Glomerular endothelial cell (primary cell): Measurements from ENCODE around the gene SCUBE3. TPM values are rescaled to one million over a fixed set of nuclear protein-coding genes. Genes with fewer than 3 reads are reported as not detected.

Experiments
- DNase-seq: peaks from one replicate; pipeline ENCODE4 v3.0.0-alpha.2; 2011; ENCODE audit warnings: low read depth, low spot score; ENCODE audit errors: extremely low read depth
- total RNA-seq: library from RNA; depleted of rRNA; stranded (reverse); fragments of >200 nt; gene quantifications from 2 replicates; pipeline ENCODE4 v1.2.3, GENCODE V29; 2015

SCUBE3 gene
- total RNA-seq, 1 donor from 2014 or later = 2.3 TPM

DNA sequence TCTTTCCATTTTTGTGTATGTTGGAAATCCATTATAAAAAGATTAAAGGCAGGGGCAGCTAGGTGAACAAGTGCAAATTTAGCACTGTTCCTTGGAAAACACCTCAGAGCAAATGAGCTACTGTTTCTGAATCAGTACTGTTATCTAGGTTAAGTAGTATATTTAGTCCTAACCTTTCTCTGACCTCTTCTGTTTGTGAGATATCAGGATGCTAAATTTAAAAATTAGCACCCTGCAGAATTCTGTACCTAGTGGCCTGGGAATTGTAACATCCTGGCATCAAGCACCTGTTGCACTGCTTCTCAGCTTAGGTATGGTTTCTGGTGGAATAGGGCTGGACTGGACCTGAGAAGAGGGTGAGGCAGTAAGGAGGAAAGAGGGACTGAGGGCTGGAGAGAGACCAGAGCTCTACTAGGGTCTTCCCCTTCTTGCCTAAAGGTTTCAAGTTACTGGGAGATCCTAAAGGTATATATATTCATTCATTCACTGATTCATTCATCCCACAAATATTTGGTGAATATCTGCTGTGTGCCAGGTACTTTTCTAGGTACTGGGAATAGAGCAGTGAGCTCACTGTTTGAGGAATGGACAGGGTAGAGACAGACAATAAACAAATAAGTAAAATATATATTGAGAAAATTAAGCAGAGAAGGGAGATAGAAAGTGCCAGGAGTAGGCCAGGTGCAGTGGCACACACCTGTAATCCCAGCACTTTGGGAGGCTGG is 51.0 kb downstream of the SCUBE3 start:
- DNase-seq = no peak

DNA sequence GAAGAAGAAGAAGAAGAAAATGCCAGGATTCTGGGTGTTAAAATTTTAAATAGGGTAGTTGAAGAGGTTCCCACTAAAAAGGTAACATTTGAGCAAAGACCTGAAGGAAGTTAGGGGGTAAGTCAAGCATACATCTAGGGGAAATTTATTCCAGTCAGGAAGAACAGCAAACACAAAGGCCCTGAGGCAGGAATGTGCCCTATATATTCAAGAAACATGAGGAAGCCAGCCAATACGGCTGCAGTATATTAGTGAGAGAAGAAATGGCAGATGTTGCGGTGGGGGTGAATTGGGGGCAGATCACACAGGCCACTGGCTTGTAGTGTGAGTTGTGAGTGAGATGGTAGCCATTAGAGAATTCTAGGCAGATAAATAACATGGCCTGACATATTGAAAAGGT is 51.8 kb downstream of the SCUBE3 start:
- DNase-seq = no peak

GRCh38 chr6:35267446-35267845 is 53.7 kb downstream of the SCUBE3 start:
- DNase-seq = no peak

DNA sequence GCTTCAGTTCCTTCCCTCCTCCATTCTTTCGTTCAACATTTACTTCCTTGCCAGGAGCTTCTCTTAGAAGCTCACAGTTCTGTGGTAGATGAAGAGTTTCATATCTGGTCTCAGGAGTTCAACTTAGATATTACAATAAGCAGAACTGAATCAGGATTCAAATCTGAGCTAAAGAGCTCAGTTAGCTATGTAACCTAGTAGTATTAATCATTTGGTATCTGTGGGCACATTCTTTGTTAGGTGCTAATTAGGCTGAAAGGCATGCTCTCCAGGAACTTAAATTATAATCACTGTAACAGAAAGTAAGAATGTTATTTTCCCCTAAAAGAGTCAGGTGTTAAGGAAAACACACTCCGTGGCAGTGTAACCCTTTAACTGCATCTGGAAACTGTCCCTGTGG is 54.1 kb downstream of the SCUBE3 start:
- DNase-seq = no peak

- DNase-seq = no peak
These were observed 58.2 kb downstream of the SCUBE3 start for GRCh38 chr6:35272005-35272404.

DNA sequence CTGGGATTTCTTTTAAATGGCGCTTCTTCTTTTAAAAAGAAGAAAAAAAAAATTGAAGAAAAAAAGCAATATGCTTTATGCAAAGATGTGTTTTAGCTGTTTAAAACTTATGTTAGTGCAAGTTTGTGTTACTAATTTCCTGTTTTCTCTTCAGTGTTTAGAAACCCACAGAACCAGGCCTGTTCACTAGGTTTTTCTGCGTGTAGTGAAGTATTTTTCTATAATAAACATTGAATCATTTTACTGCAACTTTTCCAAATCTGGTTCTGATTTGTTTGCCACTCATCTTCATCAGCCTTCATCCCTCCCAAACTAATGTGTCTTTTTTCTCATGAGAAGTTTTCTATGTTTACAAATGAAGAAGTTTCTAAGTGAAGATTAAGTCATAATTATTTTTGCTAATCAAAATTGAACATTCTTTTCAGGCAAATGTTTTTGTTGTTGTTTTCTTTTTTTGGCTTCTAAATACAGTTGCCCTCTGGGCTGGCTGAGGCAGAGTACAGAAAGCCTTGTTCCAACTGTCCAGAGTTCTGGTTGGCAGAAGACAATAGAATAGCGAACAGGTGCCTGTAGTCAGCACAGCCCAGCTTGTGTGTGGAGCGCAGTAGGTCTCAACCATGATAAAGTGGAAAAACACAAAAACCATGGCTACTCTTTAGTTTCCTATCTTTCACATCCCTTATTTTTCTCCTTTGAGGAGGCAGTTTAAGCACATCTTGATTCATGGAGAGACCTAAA is 60.2 kb downstream of the SCUBE3 start:
- DNase-seq = no peak

DNA sequence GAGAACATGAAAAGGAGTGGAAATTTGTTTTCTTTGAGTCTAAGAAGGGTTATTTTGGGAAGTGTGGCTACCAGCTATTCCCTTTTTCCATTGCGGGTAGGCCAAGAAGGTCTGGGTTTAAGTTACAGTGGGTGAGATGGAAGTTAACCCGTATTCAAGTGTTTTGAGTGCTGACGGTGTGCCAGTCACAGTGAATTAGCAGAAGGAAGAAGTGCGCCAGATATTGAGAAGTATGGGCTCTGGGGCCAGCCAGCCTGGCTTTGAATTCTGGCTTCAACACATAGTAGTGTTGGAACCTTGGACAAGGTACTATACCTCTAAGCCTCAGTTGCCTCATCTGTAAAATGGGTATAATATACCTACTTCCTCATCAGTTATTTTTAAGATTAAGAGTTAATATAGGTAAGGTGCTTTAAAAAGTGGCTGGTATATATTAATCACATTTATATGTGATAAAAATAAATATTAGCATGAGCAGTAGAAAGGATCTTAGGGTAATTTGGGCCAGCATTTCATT is 62.0 kb downstream of the SCUBE3 start:
- DNase-seq = no peak

DNA sequence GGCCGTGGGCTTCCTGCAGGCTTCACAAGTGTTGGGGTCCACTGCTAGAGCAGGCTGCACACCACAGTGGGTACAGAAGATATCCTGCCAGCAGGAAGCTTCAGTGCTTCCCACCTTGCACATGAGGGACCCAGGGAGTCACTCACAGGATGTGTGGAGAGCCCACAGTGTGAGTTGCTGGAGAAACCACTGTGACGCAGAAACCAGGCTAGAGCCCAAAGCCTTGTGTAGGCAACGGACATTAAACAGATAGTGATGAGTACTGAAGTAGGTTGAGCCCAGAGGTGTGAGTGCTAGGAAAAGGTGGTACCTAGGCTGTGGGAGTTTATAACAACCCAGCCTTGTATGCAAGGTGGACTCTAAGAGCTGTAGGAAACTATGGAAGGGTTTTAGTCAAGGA is 65.0 kb downstream of the SCUBE3 start:
- DNase-seq = no peak

DNA sequence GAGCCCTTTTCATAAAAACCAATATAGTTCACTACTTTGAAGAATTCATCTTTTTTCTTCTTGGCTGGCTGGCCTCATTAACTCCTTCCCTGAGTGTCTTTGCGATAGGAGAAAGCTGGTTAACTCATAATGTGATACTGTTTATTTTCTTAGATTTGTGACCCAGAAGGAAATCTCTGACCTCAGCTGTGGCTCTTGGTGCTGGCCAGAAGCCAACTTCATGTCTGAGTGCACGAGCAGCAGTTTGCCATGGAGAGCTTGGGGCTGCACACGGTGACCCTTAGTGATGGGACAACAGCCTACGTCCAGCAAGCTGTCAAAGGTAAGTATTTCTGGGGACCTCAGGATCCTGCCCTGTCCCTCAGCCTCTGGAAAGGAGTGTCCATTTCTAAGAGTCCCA is 67.1 kb downstream of the SCUBE3 start:
- DNase-seq = no peak

GRCh38 chr6:35282472-35282871 is 68.7 kb downstream of the SCUBE3 start:
- DNase-seq = no peak

DNA sequence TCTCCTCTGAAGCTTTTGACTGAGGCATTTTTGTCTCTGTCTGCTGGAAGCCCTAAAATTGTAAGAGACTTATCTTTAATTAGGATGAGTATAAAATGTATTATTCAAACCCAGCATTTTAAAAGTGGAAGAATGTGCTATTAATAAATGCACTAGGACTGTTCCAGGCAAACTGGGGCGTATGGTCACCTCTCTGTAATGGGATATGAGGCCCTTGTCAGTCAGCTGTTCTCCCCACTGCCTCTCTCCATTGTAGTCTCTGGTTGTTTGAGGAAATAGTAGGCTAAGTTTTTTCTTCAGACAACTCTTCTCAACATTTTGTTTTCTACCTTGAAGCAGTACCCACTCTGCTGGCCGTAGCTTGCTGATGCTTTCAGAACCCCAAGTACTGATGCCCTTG is 69.6 kb downstream of the SCUBE3 start:
- DNase-seq = no peak

DNA sequence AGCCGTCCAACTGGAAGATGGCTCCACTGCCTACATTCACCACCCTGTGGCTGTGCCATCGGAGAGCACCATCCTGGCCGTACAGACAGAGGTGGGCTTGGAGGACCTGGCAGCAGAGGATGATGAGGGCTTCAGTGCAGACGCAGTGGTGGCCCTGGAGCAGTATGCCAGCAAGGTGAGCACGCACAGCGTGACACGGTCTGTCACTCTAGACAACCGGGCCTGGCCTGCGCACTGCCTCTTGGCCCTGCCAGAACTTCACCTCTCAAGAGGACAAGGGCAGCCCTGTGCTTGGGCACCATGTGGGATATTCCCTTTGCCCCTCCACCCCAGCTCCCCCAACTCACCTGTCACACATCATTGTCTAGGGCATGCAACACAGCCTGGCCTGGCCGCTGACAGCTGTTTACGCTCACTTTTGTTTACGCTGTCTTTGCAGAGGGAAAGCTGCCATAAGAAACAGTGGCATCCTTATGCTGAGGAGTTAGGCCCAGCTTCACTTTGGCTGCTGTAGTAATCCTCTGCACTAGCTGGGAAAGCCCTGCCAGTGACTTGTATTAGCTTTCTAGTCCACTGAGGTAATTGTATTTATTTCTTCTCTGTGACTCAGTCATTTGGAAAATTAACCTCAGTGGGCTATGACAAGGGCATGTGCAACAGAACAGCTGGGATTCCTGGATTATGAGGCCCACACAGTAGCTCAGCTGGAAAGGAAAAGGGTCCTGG is 74.1 kb downstream of the SCUBE3 start:
- DNase-seq = no peak

DNA sequence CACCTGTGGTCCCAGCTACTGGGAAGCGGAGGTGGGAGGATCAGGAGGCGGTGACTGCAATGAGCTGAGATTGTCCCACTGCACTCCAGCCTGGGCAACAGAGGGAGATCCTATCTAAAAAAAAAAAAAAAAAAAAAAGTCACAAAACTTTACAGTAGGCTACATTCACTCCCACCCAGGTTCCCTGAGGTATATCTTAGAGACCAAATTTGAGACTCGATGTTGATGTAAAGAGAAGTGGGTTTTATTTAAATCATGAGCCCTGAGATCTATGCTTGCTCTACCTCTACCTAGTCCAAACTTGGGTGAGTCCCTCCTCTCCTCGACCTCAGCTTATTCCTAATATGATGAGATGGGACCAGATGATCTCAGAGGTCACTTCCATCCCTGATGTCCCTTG is 75.1 kb downstream of the SCUBE3 start:
- no peak for DNase-seq

- no peak for DNase-seq
These were observed 77.7 kb downstream of the SCUBE3 start for GRCh38 chr6:35291491-35291890.

DNA sequence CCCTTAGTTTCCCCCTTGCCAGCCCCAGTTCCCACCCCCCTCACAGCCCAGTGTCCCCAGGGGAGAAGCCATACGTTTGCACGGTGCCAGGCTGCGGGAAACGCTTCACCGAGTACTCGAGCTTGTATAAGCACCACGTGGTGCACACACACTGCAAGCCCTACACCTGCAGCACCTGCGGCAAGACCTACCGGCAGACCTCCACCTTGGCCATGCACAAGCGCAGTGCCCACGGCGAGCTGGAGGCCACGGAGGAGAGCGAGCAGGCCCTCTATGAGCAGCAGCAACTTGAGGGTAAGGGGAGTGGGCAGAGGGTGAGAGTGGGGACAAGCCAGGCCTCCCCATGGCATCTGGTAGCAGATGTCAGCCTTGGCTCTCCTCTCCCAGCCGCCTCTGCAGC is 78.7 kb downstream of the SCUBE3 start:
- no peak for DNase-seq

DNA sequence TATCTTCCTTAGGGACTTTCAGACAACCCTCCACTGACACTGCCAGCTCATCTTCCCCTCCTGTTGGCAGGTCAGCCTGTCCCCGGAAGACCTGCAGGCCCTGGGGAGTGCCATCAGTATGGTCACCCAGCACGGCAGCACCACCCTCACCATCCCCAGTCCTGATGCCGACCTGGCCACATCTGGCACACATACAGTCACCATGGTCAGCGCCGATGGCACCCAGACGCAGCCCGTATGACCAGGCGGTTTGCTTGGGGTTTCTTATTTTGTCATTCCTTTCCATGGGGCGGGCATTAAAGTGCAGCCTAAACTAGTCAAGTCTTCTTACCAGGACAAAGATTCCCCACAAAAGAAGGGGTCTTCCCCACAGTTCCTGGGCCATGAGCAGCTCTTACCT is 79.9 kb downstream of the SCUBE3 start:
- DNase-seq = no peak

DNA sequence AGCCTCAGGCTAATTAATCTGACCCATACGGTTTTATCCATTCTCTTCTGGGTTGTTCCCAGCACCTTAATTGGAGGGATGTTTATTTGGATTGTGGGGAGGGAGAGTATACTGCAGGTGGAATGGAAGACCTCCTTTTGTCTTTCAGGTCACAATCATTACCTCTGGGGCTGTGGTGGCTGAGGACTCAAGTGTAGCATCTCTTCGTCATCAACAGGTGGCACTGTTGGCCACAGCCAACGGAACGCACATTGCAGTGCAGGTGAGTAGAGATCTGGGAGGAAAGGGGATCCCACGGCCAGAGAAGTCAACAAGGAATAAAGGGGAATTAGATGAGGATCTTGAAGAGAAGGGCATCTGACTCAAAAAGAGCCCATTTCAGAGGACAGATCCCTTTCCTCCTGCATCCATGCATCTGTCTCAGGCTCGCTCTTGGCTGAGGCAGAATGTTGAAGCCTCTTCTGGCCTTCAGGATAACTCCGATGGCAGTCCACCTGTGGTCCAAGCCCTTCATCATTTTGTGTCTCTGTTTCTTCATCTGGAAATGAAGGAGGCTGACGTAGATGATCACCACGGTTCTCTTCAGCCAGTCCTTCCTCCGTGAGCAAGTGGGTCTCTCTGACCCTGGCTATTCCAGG is 80.7 kb downstream of the SCUBE3 start:
- DNase-seq = no peak

GRCh38 chr6:35295036-35295435 is 81.3 kb downstream of the SCUBE3 start:
- no peak for DNase-seq

DNA sequence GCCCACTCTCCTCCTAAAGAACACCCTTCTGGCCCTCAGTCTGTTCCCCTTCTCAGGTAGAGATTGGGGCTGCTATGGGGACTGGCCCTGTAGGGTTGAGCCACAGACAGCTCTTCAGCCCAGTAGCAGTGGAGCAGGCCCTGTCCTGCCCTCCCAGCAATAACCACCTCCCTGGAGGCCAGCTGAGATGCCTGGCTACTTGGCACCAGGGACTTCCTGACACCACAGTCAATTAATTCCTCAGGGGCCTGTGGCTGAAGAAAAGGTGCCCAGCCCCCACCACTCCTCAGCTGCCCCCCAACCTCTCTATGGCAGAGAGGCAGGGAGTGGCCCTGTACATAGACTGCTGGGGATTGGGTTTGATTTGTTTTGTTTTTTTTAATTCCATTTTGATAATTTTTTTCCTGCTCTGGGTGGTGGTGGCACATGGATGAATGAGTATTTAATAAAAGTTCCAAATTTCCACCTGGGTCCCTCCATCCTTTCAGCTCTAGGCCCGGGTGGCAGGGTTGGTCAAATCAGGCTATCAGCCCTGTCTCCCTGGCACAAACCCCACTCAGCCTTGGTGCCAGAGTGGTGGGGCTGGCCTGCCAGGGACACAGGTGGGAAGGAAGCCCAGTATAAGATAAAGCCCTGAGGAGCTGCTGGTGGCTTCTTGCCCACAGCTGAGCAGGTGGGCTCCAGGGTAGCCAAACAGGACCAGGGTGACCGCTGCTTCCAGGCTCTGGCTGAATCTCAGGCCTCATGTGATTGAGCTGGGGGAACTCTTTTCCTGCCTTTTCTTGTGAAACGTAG is 82.0 kb downstream of the SCUBE3 start:
- no peak for DNase-seq

DNA sequence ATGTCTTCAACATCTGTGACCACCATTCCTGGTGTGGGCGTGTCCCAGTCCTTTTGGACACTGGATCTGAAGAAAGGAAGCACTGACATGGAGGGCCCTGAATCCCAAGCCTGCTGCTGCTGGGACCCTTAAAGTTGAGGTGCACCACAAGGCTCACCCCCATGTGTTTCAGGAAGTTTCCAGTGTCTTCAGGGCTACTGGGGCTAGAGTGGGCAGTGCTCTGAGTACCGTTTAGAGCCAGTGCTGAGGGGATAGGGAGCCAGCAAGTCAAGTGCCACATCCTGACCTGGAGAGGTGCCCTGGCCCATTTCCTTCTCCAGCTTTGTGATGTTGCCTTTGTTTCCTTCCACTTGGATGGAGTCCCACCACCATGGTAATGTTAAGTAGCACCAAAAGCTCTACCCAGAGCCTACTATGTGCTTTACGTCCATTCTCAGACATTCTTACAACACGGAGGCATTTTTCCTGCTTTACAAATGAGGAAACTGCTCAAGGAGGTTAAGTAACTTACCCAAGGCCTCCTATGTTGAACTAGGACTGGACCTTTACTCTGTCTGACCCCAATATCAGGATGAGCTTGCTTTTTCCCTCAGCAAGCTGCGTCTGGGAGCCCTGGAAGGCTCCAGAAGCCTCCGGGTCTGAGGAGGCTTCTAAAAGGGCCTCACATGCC is 83.3 kb downstream of the SCUBE3 start:
- DNase-seq = no peak
